ENCODE data around the gene KIF5C.

Gene KIF5C

DNA sequence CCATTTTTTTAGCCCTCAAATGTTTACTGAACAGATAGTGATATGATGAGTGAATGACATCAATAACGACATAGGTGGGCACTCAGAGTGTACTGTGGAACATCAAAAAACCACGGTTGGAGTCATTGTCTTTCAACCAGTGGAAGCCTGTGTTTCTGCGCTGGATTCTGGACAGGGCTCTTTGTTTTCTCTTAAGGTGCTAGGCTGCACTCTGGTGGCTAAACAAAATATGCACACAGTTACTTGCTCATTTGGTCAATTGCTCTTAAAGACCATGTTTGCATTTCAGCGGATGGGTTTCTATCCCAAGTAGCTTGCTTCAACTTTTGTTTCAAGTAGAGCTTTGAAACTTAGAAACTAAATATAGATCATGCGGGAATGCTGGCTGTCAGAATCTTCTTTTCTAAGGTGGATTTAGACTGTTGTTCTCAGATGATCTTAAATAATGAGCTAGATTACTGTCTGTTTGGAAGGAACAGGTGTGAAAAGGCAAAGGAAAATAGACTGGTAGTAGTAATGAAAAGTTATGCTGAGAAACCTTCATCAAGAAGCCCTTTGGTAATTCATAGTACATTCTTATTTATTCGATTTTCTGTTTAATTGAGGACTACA is 115.0 kb downstream of the KIF5C start:
- 32% methylated on average over 5 of the region's 6 CpGs for WGBS (ENCODE audit: insufficient coverage)
- H3K4me1 ChIP-seq (ENCODE audit: control extremely low read depth in 1 of 4, control insufficient read depth in 4 of 4, insufficient read depth in 4 of 4, low read length in 3 of 4) = peaks cover 0 to 12% (median 0%) of the 10 kb centered on the region in 4 experiments
- ChIA-PET CTCF (interaction anchor here (0.6 to 4.4 kb wide), 14 partner anchors 10 to 1057 kb away, joined by 3 to 33 read pairs (median 3); no protein-coding TSS in a partner anchor), POLR2A (no interaction called here)
- H3K36me3 ChIP-seq (ENCODE audit: control insufficient read depth in 4 of 4, insufficient read depth in 4 of 4, low read length in 3 of 4) = no peaks in the 10 kb centered on the region
- no peaks in the 10 kb centered on the region for H3K9me3 ChIP-seq (ENCODE audit: control extremely low read depth in 1 of 5, control insufficient read depth in 4 of 5, insufficient read depth in 2 of 5, low read depth in 1 of 5, low read length in 4 of 5)
- H3K27me3 ChIP-seq (replicated peaks in 2 of 5; ENCODE audit: control insufficient read depth in 4 of 5, insufficient read depth in 5 of 5, low read length in 4 of 5) = no peaks in the 10 kb centered on the region
- H3K4me3 ChIP-seq (ENCODE audit: control insufficient read depth in 1 of 7, extremely low read depth in 1 of 7, insufficient read depth in 4 of 7, low read depth in 2 of 7, low read length in 6 of 7) = no peak overlapping the region
- no peak overlapping the region for H3K27ac ChIP-seq (ENCODE audit: insufficient read depth in 1 of 2, low read depth in 1 of 2, low read length in 2 of 2, poor library complexity in 1 of 2, severe bottlenecking in 2 of 2)
- peak; percentile 88 to 94 (median 88) for DNase-seq

DNA sequence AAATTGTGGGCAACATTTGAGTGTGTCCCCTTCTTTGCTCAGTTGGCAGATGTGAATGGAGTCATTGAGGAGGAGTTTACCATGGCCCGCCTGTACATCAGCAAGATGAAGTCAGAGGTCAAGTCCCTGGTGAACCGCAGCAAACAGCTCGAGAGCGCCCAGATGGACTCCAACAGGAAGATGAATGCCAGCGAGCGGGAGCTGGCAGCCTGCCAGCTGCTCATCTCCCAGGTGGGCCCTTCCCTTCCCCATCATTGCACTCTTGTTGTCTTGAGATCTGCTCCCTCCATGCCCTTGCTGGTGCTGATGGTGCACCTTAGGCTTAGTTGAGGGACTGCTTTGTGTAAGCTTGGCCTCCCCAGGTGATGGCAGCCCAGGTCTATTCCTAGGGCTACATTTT is 115.9 kb downstream of the KIF5C start:
- Histone ChIP-seq H3K4me1 (ENCODE audit: control extremely low read depth in 1 of 4, control insufficient read depth in 4 of 4, insufficient read depth in 4 of 4, low read length in 3 of 4) (peaks cover 0 to 12% (median 1%) of the 10 kb centered on the region in 4 experiments), H3K4me3 (ENCODE audit: control insufficient read depth in 1 of 7, extremely low read depth in 1 of 7, insufficient read depth in 4 of 7, low read depth in 2 of 7, low read length in 6 of 7) (no peak overlapping the region), H3K27me3 (replicated peaks in 2 of 5; ENCODE audit: control insufficient read depth in 4 of 5, insufficient read depth in 5 of 5, low read length in 4 of 5) (no peaks in the 10 kb centered on the region), H3K9me3 (ENCODE audit: control extremely low read depth in 1 of 5, control insufficient read depth in 4 of 5, insufficient read depth in 2 of 5, low read depth in 1 of 5, low read length in 4 of 5) (no peaks in the 10 kb centered on the region), H3K27ac (ENCODE audit: insufficient read depth in 1 of 2, low read depth in 1 of 2, low read length in 2 of 2, poor library complexity in 1 of 2, severe bottlenecking in 2 of 2) (no peak overlapping the region), H3K36me3 (ENCODE audit: control insufficient read depth in 4 of 4, insufficient read depth in 4 of 4, low read length in 3 of 4) (no peaks in the 10 kb centered on the region)
- CTCF ChIA-PET = interaction anchor here (0.8 to 4.4 kb wide), 9 partner anchors 12 to 1055 kb away, joined by 3 to 33 read pairs (median 4); no protein-coding TSS in a partner anchor
- no peak for DNase-seq
- POLR2A ChIA-PET = no interaction called here
- 95% methylated on average over 6 of the region's 6 CpGs for WGBS (ENCODE audit: insufficient coverage)

DNA sequence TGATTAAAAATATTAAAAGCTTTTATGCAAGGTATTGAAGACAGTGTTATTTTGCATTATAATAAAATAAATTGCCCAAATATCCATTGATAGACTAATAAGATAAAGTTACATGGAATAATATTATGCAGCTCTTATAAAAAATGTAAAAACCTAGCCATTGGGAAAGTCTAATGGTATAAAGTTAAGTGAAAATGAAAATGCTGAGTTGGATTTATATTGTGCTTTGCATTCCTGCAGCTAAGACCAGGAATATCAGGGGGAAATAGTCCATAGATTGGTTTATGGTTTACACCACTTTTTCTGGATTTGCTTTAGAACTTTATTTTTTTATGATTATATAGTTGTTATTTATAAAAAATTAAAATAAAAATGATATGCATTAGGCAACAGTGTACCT is 117.4 kb downstream of the KIF5C start:
- peaks cover 0 to 5% (median 1%) of the 10 kb centered on the region in 4 experiments for H3K4me1 ChIP-seq (ENCODE audit: control extremely low read depth in 1 of 4, control insufficient read depth in 4 of 4, insufficient read depth in 4 of 4, low read length in 3 of 4)
- H3K9me3 ChIP-seq (ENCODE audit: control extremely low read depth in 1 of 5, control insufficient read depth in 4 of 5, insufficient read depth in 2 of 5, low read depth in 1 of 5, low read length in 4 of 5) = no peaks in the 10 kb centered on the region
- ChIA-PET CTCF (interaction anchor here (1.6 to 4.4 kb wide), 4 partner anchors 24 to 1056 kb away, joined by 3 to 33 read pairs (median 8); no protein-coding TSS in a partner anchor), POLR2A (no interaction called here)
- DNase-seq = no peak
- no peak overlapping the region for H3K4me3 ChIP-seq (ENCODE audit: control insufficient read depth in 1 of 7, extremely low read depth in 1 of 7, insufficient read depth in 4 of 7, low read depth in 2 of 7, low read length in 6 of 7)
- H3K36me3 ChIP-seq (ENCODE audit: control insufficient read depth in 4 of 4, insufficient read depth in 4 of 4, low read length in 3 of 4) = no peaks in the 10 kb centered on the region
- no peaks in the 10 kb centered on the region for H3K27me3 ChIP-seq (replicated peaks in 2 of 5; ENCODE audit: control insufficient read depth in 4 of 5, insufficient read depth in 5 of 5, low read length in 4 of 5)
- H3K27ac ChIP-seq (ENCODE audit: insufficient read depth in 1 of 2, low read depth in 1 of 2, low read length in 2 of 2, poor library complexity in 1 of 2, severe bottlenecking in 2 of 2) = no peak overlapping the region

DNA sequence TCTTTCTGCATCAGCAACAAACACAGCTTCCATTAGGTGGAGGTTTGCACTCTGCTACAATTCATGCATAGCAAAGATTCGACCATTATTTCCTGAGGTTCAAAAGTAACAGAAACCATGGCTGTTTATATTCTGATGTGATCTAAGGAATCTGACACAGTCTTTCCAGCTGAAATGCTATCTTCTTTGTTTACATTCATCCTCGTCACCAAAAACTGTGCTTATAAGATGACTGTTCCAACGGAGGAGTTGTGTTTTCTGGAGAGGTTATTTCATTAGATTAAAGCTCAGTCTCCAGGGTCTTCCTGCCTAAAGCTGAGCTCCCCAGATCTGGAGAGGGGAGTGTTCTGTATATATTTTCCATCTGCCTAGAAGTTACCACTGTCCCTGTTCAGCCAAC is 118.3 kb downstream of the KIF5C start:
- H3K27me3 ChIP-seq (replicated peaks in 2 of 5; ENCODE audit: control insufficient read depth in 4 of 5, insufficient read depth in 5 of 5, low read length in 4 of 5) = no peaks in the 10 kb centered on the region
- H3K4me3 ChIP-seq (ENCODE audit: control insufficient read depth in 1 of 7, extremely low read depth in 1 of 7, insufficient read depth in 4 of 7, low read depth in 2 of 7, low read length in 6 of 7) = no peak overlapping the region
- ChIA-PET POLR2A (no interaction called here), CTCF (interaction anchor here (1.0 to 4.4 kb wide), 3 partner anchors 79 to 1057 kb away, joined by 3 to 33 read pairs (median 8); no protein-coding TSS in a partner anchor)
- H3K9me3 ChIP-seq (ENCODE audit: control extremely low read depth in 1 of 5, control insufficient read depth in 4 of 5, insufficient read depth in 2 of 5, low read depth in 1 of 5, low read length in 4 of 5) = no peaks in the 10 kb centered on the region
- no peaks in the 10 kb centered on the region for H3K36me3 ChIP-seq (ENCODE audit: control insufficient read depth in 4 of 4, insufficient read depth in 4 of 4, low read length in 3 of 4)
- DNase-seq = no peak
- H3K4me1 ChIP-seq (ENCODE audit: control extremely low read depth in 1 of 4, control insufficient read depth in 4 of 4, insufficient read depth in 4 of 4, low read length in 3 of 4) = peaks cover 0 to 2% (median 0%) of the 10 kb centered on the region in 4 experiments
- no peak overlapping the region for H3K27ac ChIP-seq (ENCODE audit: insufficient read depth in 1 of 2, low read depth in 1 of 2, low read length in 2 of 2, poor library complexity in 1 of 2, severe bottlenecking in 2 of 2)
- WGBS (ENCODE audit: insufficient coverage) = 100% methylated on average over 2 of the region's 3 CpGs

DNA sequence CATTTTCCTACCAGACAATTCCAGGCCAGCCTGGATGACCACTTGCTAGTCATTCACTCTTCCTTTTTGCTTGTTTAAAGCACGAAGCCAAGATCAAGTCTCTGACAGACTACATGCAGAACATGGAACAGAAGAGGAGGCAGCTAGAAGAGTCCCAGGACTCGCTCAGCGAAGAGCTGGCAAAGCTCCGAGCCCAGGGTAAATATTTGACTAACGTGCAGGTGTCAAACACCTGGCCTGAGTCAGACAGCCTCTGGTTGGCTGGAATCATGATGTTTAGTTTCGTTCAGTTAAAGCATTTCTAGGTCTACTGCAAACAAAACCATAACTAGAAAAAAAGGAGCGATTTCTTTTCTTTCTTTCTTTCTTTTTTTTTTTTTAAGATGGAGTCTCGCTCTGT is 119.3 kb downstream of the KIF5C start:
- ChIA-PET CTCF (interaction anchor here (1.9 kb wide), 1 partner anchor 11 kb away, joined by 4 read pairs; no protein-coding TSS in a partner anchor), POLR2A (no interaction called here)
- DNase-seq = no peak
- no peak overlapping the region for H3K27ac ChIP-seq (ENCODE audit: insufficient read depth in 1 of 2, low read depth in 1 of 2, low read length in 2 of 2, poor library complexity in 1 of 2, severe bottlenecking in 2 of 2)
- no peaks in the 10 kb centered on the region for H3K36me3 ChIP-seq (ENCODE audit: control insufficient read depth in 4 of 4, insufficient read depth in 4 of 4, low read length in 3 of 4)
- H3K9me3 ChIP-seq (ENCODE audit: control extremely low read depth in 1 of 5, control insufficient read depth in 4 of 5, insufficient read depth in 2 of 5, low read depth in 1 of 5, low read length in 4 of 5) = no peaks in the 10 kb centered on the region
- peaks cover 0 to 2% (median 0%) of the 10 kb centered on the region in 4 experiments for H3K4me1 ChIP-seq (ENCODE audit: control extremely low read depth in 1 of 4, control insufficient read depth in 4 of 4, insufficient read depth in 4 of 4, low read length in 3 of 4)
- no peaks in the 10 kb centered on the region for H3K27me3 ChIP-seq (replicated peaks in 2 of 5; ENCODE audit: control insufficient read depth in 4 of 5, insufficient read depth in 5 of 5, low read length in 4 of 5)
- 98% methylated on average over 6 of the region's 8 CpGs for WGBS (ENCODE audit: insufficient coverage)
- H3K4me3 ChIP-seq (ENCODE audit: control insufficient read depth in 1 of 7, extremely low read depth in 1 of 7, insufficient read depth in 4 of 7, low read depth in 2 of 7, low read length in 6 of 7) = no peak overlapping the region

DNA sequence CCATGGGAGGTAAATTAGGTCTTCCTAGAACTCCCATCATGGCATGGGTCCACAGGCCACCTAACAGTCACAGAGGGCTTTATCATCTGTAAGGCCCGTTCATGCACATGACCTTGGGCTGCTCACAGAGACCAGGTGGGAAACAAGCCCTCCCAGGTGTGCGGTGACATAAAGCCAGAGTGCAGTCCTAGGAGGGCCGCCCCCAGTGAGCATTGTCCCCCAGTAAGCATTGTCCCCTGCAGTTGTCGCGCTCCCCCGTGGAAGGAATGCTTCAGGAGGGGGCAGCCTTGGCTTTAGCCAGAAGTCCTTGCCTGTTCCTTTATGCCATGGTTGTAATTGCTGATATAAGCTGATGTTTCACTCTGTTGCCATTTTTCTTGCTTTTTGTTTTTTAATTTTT is 121.8 kb downstream of the KIF5C start:
- ChIA-PET CTCF (no interaction called here), POLR2A (no interaction called here)
- Histone ChIP-seq H3K4me3 (ENCODE audit: control insufficient read depth in 1 of 7, extremely low read depth in 1 of 7, insufficient read depth in 4 of 7, low read depth in 2 of 7, low read length in 6 of 7) (no peak overlapping the region), H3K36me3 (ENCODE audit: control insufficient read depth in 4 of 4, insufficient read depth in 4 of 4, low read length in 3 of 4) (no peaks in the 10 kb centered on the region), H3K9me3 (ENCODE audit: control extremely low read depth in 1 of 5, control insufficient read depth in 4 of 5, insufficient read depth in 2 of 5, low read depth in 1 of 5, low read length in 4 of 5) (no peaks in the 10 kb centered on the region), H3K27ac (ENCODE audit: insufficient read depth in 1 of 2, low read depth in 1 of 2, low read length in 2 of 2, poor library complexity in 1 of 2, severe bottlenecking in 2 of 2) (no peak overlapping the region), H3K27me3 (replicated peaks in 2 of 5; ENCODE audit: control insufficient read depth in 4 of 5, insufficient read depth in 5 of 5, low read length in 4 of 5) (peaks cover 0 to 6% (median 0%) of the 10 kb centered on the region in 5 experiments), H3K4me1 (ENCODE audit: control extremely low read depth in 1 of 4, control insufficient read depth in 4 of 4, insufficient read depth in 4 of 4, low read length in 3 of 4) (peaks cover 0 to 2% (median 0%) of the 10 kb centered on the region in 4 experiments)
- 100% methylated on average over 6 of the region's 6 CpGs for WGBS (ENCODE audit: insufficient coverage)
- no peak for DNase-seq

DNA sequence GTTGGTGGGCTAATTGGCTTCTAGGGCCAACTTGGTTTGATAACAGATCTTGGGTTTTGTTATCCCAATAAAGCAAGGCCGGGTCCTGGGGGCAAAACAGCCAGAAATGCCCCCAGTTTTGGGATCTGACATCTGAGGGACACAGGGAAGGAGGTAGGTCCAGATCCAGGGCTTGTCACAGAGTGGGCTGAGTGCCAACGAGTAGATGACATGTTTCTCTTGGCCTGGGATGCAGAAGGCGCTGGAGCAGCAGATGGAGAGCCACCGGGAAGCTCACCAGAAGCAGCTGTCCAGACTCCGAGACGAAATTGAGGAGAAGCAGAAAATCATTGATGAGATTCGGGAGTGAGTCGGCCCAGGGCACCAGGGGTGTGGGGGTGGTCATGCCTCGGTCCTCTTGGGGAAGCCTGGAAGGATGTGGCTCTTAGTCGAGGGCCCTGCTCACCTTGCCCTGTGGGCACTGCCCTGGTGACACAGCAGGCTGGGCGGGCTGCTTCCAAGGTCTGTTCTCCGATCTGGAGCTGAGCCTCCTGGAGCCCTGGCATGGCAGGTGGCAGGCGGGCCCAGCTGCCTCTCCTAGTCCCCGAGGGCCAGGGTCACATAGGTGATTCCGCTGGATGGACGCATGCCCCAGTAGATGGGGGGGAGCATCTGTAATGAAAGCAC is 123.3 kb downstream of the KIF5C start:
- WGBS (ENCODE audit: insufficient coverage) = 95% methylated on average over 10 of the region's 16 CpGs
- no peak overlapping the region for H3K27ac ChIP-seq (ENCODE audit: insufficient read depth in 1 of 2, low read depth in 1 of 2, low read length in 2 of 2, poor library complexity in 1 of 2, severe bottlenecking in 2 of 2)
- no peak for DNase-seq
- H3K27me3 ChIP-seq (replicated peaks in 2 of 5; ENCODE audit: control insufficient read depth in 4 of 5, insufficient read depth in 5 of 5, low read length in 4 of 5) = peaks cover 0 to 6% (median 0%) of the 10 kb centered on the region in 5 experiments
- ChIA-PET CTCF (interaction anchor here (0.6 kb wide), 1 partner anchor 16 kb away, joined by 3 read pairs; no protein-coding TSS in a partner anchor), POLR2A (no interaction called here)
- H3K4me1 ChIP-seq (ENCODE audit: control extremely low read depth in 1 of 4, control insufficient read depth in 4 of 4, insufficient read depth in 4 of 4, low read length in 3 of 4) = peaks cover 0 to 2% (median 0%) of the 10 kb centered on the region in 4 experiments
- H3K4me3 ChIP-seq (ENCODE audit: control insufficient read depth in 1 of 7, extremely low read depth in 1 of 7, insufficient read depth in 4 of 7, low read depth in 2 of 7, low read length in 6 of 7) = no peak overlapping the region
- no peaks in the 10 kb centered on the region for H3K9me3 ChIP-seq (ENCODE audit: control extremely low read depth in 1 of 5, control insufficient read depth in 4 of 5, insufficient read depth in 2 of 5, low read depth in 1 of 5, low read length in 4 of 5)
- H3K36me3 ChIP-seq (ENCODE audit: control insufficient read depth in 4 of 4, insufficient read depth in 4 of 4, low read length in 3 of 4) = no peaks in the 10 kb centered on the region

All from common myeloid progenitor, CD34-positive (primary cell).